H9 (cell line): Measurements from ENCODE around the gene NAPG. TPM values are rescaled to one million over a fixed set of nuclear protein-coding genes. Genes with fewer than 3 reads are reported as not detected.

Experiments
- DNase-seq: peaks from one replicate; pipeline ENCODE4 v3.0.0-alpha.2; 2017
- H2AFZ ChIP-seq: one replicate; pipeline ENCODE4 v1.6.1; 2013; ENCODE audit warnings: mild to moderate bottlenecking, low read length, control low read depth, moderate library complexity
- H2AK5ac ChIP-seq: 2 replicates; pipeline ENCODE4 v1.6.1; 2013; ENCODE audit warnings: low read length, control low read depth, mixed read lengths; ENCODE audit not compliant: insufficient read length
- H2BK120ac ChIP-seq: one replicate; pipeline ENCODE4 v1.6.1; 2013; ENCODE audit warnings: low read depth, mild to moderate bottlenecking, low read length, control low read depth, inconsistent platforms; ENCODE audit not compliant: poor library complexity, severe bottlenecking
- H2BK12ac ChIP-seq: 2 replicates; pipeline ENCODE4 v1.6.1; 2013; ENCODE audit warnings: low read length, control low read depth, mixed read lengths, low read depth; ENCODE audit not compliant: insufficient read length
- H2BK15ac ChIP-seq: 2 replicates; pipeline ENCODE4 v1.6.1; 2013; ENCODE audit warnings: low read depth, low read length, control low read depth
- H2BK20ac ChIP-seq: one replicate; pipeline ENCODE4 v1.6.1; 2013; ENCODE audit warnings: low read depth, mild to moderate bottlenecking, low read length, control low read depth, inconsistent platforms; ENCODE audit not compliant: poor library complexity, severe bottlenecking
- H2BK5ac ChIP-seq: 2 replicates; pipeline ENCODE4 v1.6.1; 2013; ENCODE audit warnings: low read length, control low read depth, mixed read lengths; ENCODE audit not compliant: insufficient read length
- H3K14ac ChIP-seq: 2 replicates; pipeline ENCODE4 v1.6.1; 2013; ENCODE audit warnings: low read length, control low read depth; ENCODE audit not compliant: insufficient read depth
- H3K18ac ChIP-seq: 2 replicates; pipeline ENCODE4 v1.6.1; 2013; ENCODE audit warnings: low read depth, mild to moderate bottlenecking, mixed read lengths, low read length, control low read depth; ENCODE audit not compliant: insufficient read length
- H3K23ac ChIP-seq: 2 replicates; pipeline ENCODE4 v1.6.1; 2013; ENCODE audit warnings: low read length, control low read depth, mixed read lengths, low read depth; ENCODE audit not compliant: insufficient read length
- H3K23me2 ChIP-seq: 2 replicates; pipeline ENCODE4 v1.6.1; 2013; ENCODE audit warnings: low read depth, mild to moderate bottlenecking, mixed read lengths, low read length, control low read depth; ENCODE audit not compliant: insufficient read length, poor library complexity, severe bottlenecking
- H3K27ac ChIP-seq: 2 replicates; pipeline ENCODE4 v1.5.1; 2013; ENCODE audit warnings: low read length, control low read depth, mixed read lengths, low read depth; ENCODE audit not compliant: insufficient read length
- H3K27me3 ChIP-seq: 2 replicates; pipeline ENCODE4 v1.6.1; 2013; ENCODE audit warnings: low read length, control low read depth, inconsistent platforms; ENCODE audit not compliant: insufficient read depth
- H3K4ac ChIP-seq: 2 replicates; pipeline ENCODE4 v1.6.1; 2013; ENCODE audit warnings: low read depth, mild to moderate bottlenecking, control low read depth, inconsistent platforms, low read length, moderate library complexity
- H3K4me1 ChIP-seq: 2 replicates; pipeline ENCODE4 v1.6.1; 2013; ENCODE audit warnings: low read length, control low read depth, inconsistent platforms; ENCODE audit not compliant: insufficient read depth
- H3K4me2 ChIP-seq: 2 replicates; pipeline ENCODE4 v1.6.1; 2013; ENCODE audit warnings: low read length, control low read depth, mixed read lengths; ENCODE audit not compliant: insufficient read length, insufficient read depth
- H3K56ac ChIP-seq: 2 replicates; pipeline ENCODE4 v1.6.1; 2013; ENCODE audit warnings: low read depth, mild to moderate bottlenecking, mixed read lengths, low read length, control low read depth; ENCODE audit not compliant: insufficient read length
- H3K79me1 ChIP-seq: 2 replicates; pipeline ENCODE4 v1.6.1; 2013; ENCODE audit warnings: low read depth, mild to moderate bottlenecking, moderate library complexity, low read length, control low read depth, inconsistent platforms; ENCODE audit not compliant: insufficient read depth, poor library complexity, severe bottlenecking
- H3K79me2 ChIP-seq: 2 replicates; pipeline ENCODE4 v1.6.1; 2013; ENCODE audit warnings: low read length, control low read depth, inconsistent platforms; ENCODE audit not compliant: insufficient read depth
- H3K9ac ChIP-seq: 2 replicates; pipeline ENCODE4 v1.6.1; 2013; ENCODE audit warnings: low read length, control low read depth, mixed read lengths; ENCODE audit not compliant: insufficient read length; ENCODE audit errors: extremely low read depth
- H3K9me3 ChIP-seq: one replicate; pipeline ENCODE4 v1.6.1; 2013; ENCODE audit warnings: low read depth, low read length, inconsistent platforms; ENCODE audit not compliant: control insufficient read depth
- H3T11ph ChIP-seq: one replicate; pipeline ENCODE4 v1.6.1; 2013; ENCODE audit warnings: mild to moderate bottlenecking, low read length, control low read depth, inconsistent platforms
- H4K20me1 ChIP-seq: one replicate; pipeline ENCODE4 v1.6.1; 2013; ENCODE audit not compliant: control insufficient read depth, insufficient read length, insufficient read depth
- H4K5ac ChIP-seq: 2 replicates; pipeline ENCODE4 v1.6.1; 2013; ENCODE audit warnings: low read depth, mild to moderate bottlenecking, mixed read lengths, low read length, control low read depth; ENCODE audit not compliant: insufficient read length
- H4K8ac ChIP-seq: replicated peaks from 2 replicates; pipeline ENCODE4 v1.6.1; 2013; ENCODE audit warnings: low read length, control low read depth, mixed read lengths, low read depth; ENCODE audit not compliant: insufficient read length
- H4K91ac ChIP-seq: 2 replicates; pipeline ENCODE4 v1.6.1; 2013; ENCODE audit warnings: low read depth, mild to moderate bottlenecking, moderate library complexity, mixed read lengths, low read length, control low read depth; ENCODE audit not compliant: insufficient read length
- H3K27ac Mint-ChIP-seq, 3 experiments: 2 replicates in 2 of 3; 3 replicates in 1 of 3; pipeline ENCODE4 v1.8.0; 2020 to 2021; ENCODE audit warnings: mixed read lengths in 3 of 3, mild to moderate bottlenecking in 1 of 3, moderate library complexity in 1 of 3
- H3K27me3 Mint-ChIP-seq: 2 replicates; pipeline ENCODE4 v1.8.0; 2021; ENCODE audit warnings: low read depth, mild to moderate bottlenecking, moderate library complexity, mixed read lengths
- H3K36me3 Mint-ChIP-seq, 3 experiments: 2 replicates in 2 of 3; 3 replicates in 1 of 3; pipeline ENCODE4 v1.8.0; 2020 to 2021; ENCODE audit warnings: low read depth in 3 of 3, mixed read lengths in 3 of 3; ENCODE audit not compliant: insufficient read depth in 1 of 3
- H3K4me1 Mint-ChIP-seq, 2 experiments: 2 replicates each; pipeline ENCODE4 v1.8.0; 2020; ENCODE audit warnings: mixed read lengths in 2 of 2
- H3K4me3 Mint-ChIP-seq, 2 experiments: 2 replicates in 1 of 2; 3 replicates in 1 of 2; pipeline ENCODE4 v1.8.0; 2020 to 2021; ENCODE audit warnings: mild to moderate bottlenecking in 2 of 2, mixed read lengths in 2 of 2, moderate library complexity in 1 of 2
- H3K9me3 Mint-ChIP-seq, 2 experiments: 2 replicates in 1 of 2; 3 replicates in 1 of 2; pipeline ENCODE4 v1.8.0; 2020; ENCODE audit warnings: mild to moderate bottlenecking in 2 of 2, mixed read lengths in 2 of 2, moderate library complexity in 1 of 2
- whole genome bisulfite sequencing: extraction: QIAGEN DNeasy Blood & Tissue Kit; methylation state at CpG from one replicate; pipeline ENCODE4 v1.1.7; 2013; ENCODE audit warnings: missing lambda C conversion rate, low lambda C conversion rate, mixed read lengths; ENCODE audit not compliant: insufficient read length; ENCODE audit errors: extremely low coverage; 5-methylcytosine and 5-hydroxymethylcytosine counted together
- total RNA-seq: library from RNA; stranded (reverse); gene quantifications from 2 replicates; pipeline ENCODE4 v1.2.1, GENCODE V29; 2021
- TF ChIP-seq, protein P1 (sequence below): fragments of 200-600 bp; sonication (generic); conservative IDR thresholded peaks from 3 replicates; pipeline ENCODE4 v1.8.0; 2021; ENCODE audit warnings: antibody characterized with exemption, mild to moderate bottlenecking

Gene NAPG
- total RNA-seq, 1 experiment from 2014 or later, result 30.9 TPM

GRCh38 chr18:10488017-10488416 is 37.8 kb upstream of the NAPG start:
- H3K9ac ChIP-seq, result no peak overlapping the region
- no peak overlapping the region for H3K56ac ChIP-seq
- DNase-seq, result no peak
- no peak overlapping the region for H3K23ac ChIP-seq
- H4K20me1 ChIP-seq, result no peaks in the 10 kb centered on the region
- H3K4ac ChIP-seq, result no peak overlapping the region
- H3K27ac ChIP-seq, result no peak overlapping the region
- H4K91ac ChIP-seq, result no peak overlapping the region
- no peaks in the 10 kb centered on the region for H3K4me1 ChIP-seq
- TF ChIP-seq, protein P1, sequence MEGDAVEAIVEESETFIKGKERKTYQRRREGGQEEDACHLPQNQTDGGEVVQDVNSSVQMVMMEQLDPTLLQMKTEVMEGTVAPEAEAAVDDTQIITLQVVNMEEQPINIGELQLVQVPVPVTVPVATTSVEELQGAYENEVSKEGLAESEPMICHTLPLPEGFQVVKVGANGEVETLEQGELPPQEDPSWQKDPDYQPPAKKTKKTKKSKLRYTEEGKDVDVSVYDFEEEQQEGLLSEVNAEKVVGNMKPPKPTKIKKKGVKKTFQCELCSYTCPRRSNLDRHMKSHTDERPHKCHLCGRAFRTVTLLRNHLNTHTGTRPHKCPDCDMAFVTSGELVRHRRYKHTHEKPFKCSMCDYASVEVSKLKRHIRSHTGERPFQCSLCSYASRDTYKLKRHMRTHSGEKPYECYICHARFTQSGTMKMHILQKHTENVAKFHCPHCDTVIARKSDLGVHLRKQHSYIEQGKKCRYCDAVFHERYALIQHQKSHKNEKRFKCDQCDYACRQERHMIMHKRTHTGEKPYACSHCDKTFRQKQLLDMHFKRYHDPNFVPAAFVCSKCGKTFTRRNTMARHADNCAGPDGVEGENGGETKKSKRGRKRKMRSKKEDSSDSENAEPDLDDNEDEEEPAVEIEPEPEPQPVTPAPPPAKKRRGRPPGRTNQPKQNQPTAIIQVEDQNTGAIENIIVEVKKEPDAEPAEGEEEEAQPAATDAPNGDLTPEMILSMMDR, result no peak
- H3K4me1 Mint-ChIP-seq, result peaks cover 6 to 12% of the 10 kb centered on the region in 2 experiments; a peak in 3 of 4 replicates
- no peak overlapping the region; a peak in 1 of 5 replicates for H3K4me3 Mint-ChIP-seq
- no peaks in the 10 kb centered on the region for H3K79me1 ChIP-seq
- H3K36me3 Mint-ChIP-seq, result peaks cover 0 to 2% (median 0%) of the 10 kb centered on the region in 3 experiments; a peak in 2 of 7 replicates
- no peak overlapping the region for H4K8ac ChIP-seq
- no CpG with 5 or more reads among the region's 4 CpGs for whole genome bisulfite sequencing
- no peak overlapping the region for H2AFZ ChIP-seq
- H3K23me2 ChIP-seq, result no peaks in the 10 kb centered on the region
- H3K27ac Mint-ChIP-seq, result no peak overlapping the region
- H3K9me3 ChIP-seq, result no peaks in the 10 kb centered on the region
- H3K27me3 ChIP-seq, result 0 out of 2 replicates have a peak, but pooled peaks cover 2% of the 10 kb centered on the region
- H3T11ph ChIP-seq, result no peak overlapping the region
- H3K4me2 ChIP-seq, result no peak overlapping the region
- no peak overlapping the region for H2BK12ac ChIP-seq
- peaks cover 6% of the 10 kb centered on the region for H3K27me3 Mint-ChIP-seq
- H3K9me3 Mint-ChIP-seq, result no peaks in the 10 kb centered on the region; a peak in 1 of 5 replicates
- no peaks in the 10 kb centered on the region for H3K79me2 ChIP-seq
- no peak overlapping the region for H2BK5ac ChIP-seq
- no peak overlapping the region for H2BK120ac ChIP-seq
- H2BK15ac ChIP-seq, result no peak overlapping the region
- no peak overlapping the region for H2BK20ac ChIP-seq
- no peak overlapping the region for H3K18ac ChIP-seq
- H3K14ac ChIP-seq, result no peak overlapping the region
- no peak overlapping the region for H4K5ac ChIP-seq
- no peak overlapping the region for H2AK5ac ChIP-seq
